ENCODE data around the gene DAAM1.

DAAM1 gene

DNA sequence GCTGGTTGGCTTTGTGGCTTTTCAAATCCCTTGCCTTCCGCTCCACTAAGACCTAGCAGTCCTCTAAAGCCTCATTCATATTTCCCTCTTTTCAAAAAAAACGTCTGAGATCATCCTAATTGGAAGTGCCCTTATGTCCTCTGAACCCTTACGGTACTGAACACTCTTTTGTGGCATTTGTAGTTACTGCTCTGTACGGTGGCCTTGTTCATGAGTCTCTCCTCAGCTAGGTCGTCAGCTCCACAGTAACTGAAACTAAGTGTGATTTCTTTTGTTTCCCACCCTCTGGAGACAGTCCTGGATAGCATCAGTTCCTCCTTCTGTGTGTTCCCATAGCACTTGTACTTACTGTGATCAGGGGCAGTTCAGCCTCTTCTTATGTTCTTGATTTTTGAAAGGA, 49.7 kb downstream of the DAAM1 start:
- no peaks in the 10 kb centered on the region for H3F3A ChIP-seq (ENCODE audit: low read depth)
- TF ChIP-seq, protein P1, sequence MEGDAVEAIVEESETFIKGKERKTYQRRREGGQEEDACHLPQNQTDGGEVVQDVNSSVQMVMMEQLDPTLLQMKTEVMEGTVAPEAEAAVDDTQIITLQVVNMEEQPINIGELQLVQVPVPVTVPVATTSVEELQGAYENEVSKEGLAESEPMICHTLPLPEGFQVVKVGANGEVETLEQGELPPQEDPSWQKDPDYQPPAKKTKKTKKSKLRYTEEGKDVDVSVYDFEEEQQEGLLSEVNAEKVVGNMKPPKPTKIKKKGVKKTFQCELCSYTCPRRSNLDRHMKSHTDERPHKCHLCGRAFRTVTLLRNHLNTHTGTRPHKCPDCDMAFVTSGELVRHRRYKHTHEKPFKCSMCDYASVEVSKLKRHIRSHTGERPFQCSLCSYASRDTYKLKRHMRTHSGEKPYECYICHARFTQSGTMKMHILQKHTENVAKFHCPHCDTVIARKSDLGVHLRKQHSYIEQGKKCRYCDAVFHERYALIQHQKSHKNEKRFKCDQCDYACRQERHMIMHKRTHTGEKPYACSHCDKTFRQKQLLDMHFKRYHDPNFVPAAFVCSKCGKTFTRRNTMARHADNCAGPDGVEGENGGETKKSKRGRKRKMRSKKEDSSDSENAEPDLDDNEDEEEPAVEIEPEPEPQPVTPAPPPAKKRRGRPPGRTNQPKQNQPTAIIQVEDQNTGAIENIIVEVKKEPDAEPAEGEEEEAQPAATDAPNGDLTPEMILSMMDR (conservative IDR thresholded peaks at IDR 0.05; ENCODE audit: low read length) = no peak
- TF ChIP-seq EZH2phosphoT487 (IDR thresholded peaks at IDR 0.05; ENCODE audit: borderline replicate concordance) = no peak
- H3K9me3 ChIP-seq (ENCODE audit: insufficient read depth, low read depth, low read length) = no peaks in the 10 kb centered on the region
- no peak overlapping the region for H3K4me2 ChIP-seq (ENCODE audit: low read depth, low read length, poor library complexity, severe bottlenecking)
- no peaks in the 10 kb centered on the region for H3K4me1 ChIP-seq (ENCODE audit: insufficient read depth, low read length, poor library complexity, severe bottlenecking)
- no peak overlapping the region for H3K9ac ChIP-seq (ENCODE audit: low read depth, low read length, poor library complexity, severe bottlenecking)
- no peaks in the 10 kb centered on the region for H3K79me2 ChIP-seq (ENCODE audit: insufficient read depth, low read length)
- H3K27me3 ChIP-seq (ENCODE audit: insufficient read depth, low read length, poor library complexity, severe bottlenecking) = no peaks in the 10 kb centered on the region
- no peaks in the 10 kb centered on the region for H3K9me2 ChIP-seq (replicated peaks; ENCODE audit: low read depth, low read length)
- H4K20me1 ChIP-seq (ENCODE audit: insufficient read depth, low read length, poor library complexity, severe bottlenecking) = no peaks in the 10 kb centered on the region
- H2AFZ ChIP-seq (ENCODE audit: low read length) = no peak overlapping the region
- H3K36me3 ChIP-seq (ENCODE audit: insufficient read depth, low read length) = no peaks in the 10 kb centered on the region
- no peak overlapping the region for H3K4me3 ChIP-seq (ENCODE audit: low read length, poor library complexity, severe bottlenecking)

DNA sequence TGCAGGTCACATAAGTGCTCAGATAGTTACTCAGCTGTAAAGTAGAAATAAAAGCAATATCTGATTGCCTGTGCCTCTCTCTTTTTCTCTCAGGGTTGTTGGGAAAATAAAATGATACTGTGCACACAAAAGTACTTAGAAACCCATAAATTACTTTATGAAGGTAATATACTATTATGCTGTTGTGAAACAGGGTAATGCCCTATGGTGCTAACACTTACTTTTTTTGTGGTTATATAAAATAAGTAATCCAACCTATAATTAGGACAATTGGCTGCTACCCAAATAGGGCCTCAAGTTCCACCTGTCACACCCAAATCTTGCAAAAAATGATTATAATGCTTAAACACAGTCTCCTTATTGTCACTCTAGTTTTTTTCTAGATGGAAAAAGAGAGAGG, 50.6 kb downstream of the DAAM1 start:
- H3K36me3 ChIP-seq (ENCODE audit: insufficient read depth, low read length) = no peaks in the 10 kb centered on the region
- H3K27me3 ChIP-seq (ENCODE audit: insufficient read depth, low read length, poor library complexity, severe bottlenecking) = no peaks in the 10 kb centered on the region
- no peaks in the 10 kb centered on the region for H3K9me3 ChIP-seq (ENCODE audit: insufficient read depth, low read depth, low read length)
- no peaks in the 10 kb centered on the region for H3F3A ChIP-seq (ENCODE audit: low read depth)
- H3K4me1 ChIP-seq (ENCODE audit: insufficient read depth, low read length, poor library complexity, severe bottlenecking) = no peaks in the 10 kb centered on the region
- H3K4me3 ChIP-seq (ENCODE audit: low read length, poor library complexity, severe bottlenecking) = no peak overlapping the region
- no peaks in the 10 kb centered on the region for H4K20me1 ChIP-seq (ENCODE audit: insufficient read depth, low read length, poor library complexity, severe bottlenecking)
- no peak overlapping the region for H3K9ac ChIP-seq (ENCODE audit: low read depth, low read length, poor library complexity, severe bottlenecking)
- no peaks in the 10 kb centered on the region for H3K79me2 ChIP-seq (ENCODE audit: insufficient read depth, low read length)
- TF ChIP-seq, protein P1 (conservative IDR thresholded peaks at IDR 0.05; ENCODE audit: low read length) = no peak
- no peak for TF ChIP-seq EZH2phosphoT487 (IDR thresholded peaks at IDR 0.05; ENCODE audit: borderline replicate concordance)
- no peak overlapping the region for H2AFZ ChIP-seq (ENCODE audit: low read length)
- no peaks in the 10 kb centered on the region for H3K9me2 ChIP-seq (replicated peaks; ENCODE audit: low read depth, low read length)
- H3K4me2 ChIP-seq (ENCODE audit: low read depth, low read length, poor library complexity, severe bottlenecking) = no peak overlapping the region

GRCh38 chr14:59240356-59240755, 51.9 kb downstream of the DAAM1 start:
- no peaks in the 10 kb centered on the region for H3F3A ChIP-seq (ENCODE audit: low read depth)
- H3K27me3 ChIP-seq (ENCODE audit: insufficient read depth, low read length, poor library complexity, severe bottlenecking) = no peaks in the 10 kb centered on the region
- H3K79me2 ChIP-seq (ENCODE audit: insufficient read depth, low read length) = no peaks in the 10 kb centered on the region
- no peaks in the 10 kb centered on the region for H3K4me1 ChIP-seq (ENCODE audit: insufficient read depth, low read length, poor library complexity, severe bottlenecking)
- H3K9me3 ChIP-seq (ENCODE audit: insufficient read depth, low read depth, low read length) = no peaks in the 10 kb centered on the region
- H3K36me3 ChIP-seq (ENCODE audit: insufficient read depth, low read length) = no peaks in the 10 kb centered on the region
- H3K4me2 ChIP-seq (ENCODE audit: low read depth, low read length, poor library complexity, severe bottlenecking) = no peak overlapping the region
- no peak overlapping the region for H3K4me3 ChIP-seq (ENCODE audit: low read length, poor library complexity, severe bottlenecking)
- TF ChIP-seq, protein P1 (conservative IDR thresholded peaks at IDR 0.05; ENCODE audit: low read length) = no peak
- no peak for TF ChIP-seq EZH2phosphoT487 (IDR thresholded peaks at IDR 0.05; ENCODE audit: borderline replicate concordance)
- H3K9me2 ChIP-seq (replicated peaks; ENCODE audit: low read depth, low read length) = no peaks in the 10 kb centered on the region
- no peaks in the 10 kb centered on the region for H4K20me1 ChIP-seq (ENCODE audit: insufficient read depth, low read length, poor library complexity, severe bottlenecking)
- no peak overlapping the region for H2AFZ ChIP-seq (ENCODE audit: low read length)
- H3K9ac ChIP-seq (ENCODE audit: low read depth, low read length, poor library complexity, severe bottlenecking) = no peak overlapping the region
